Measurements from ENCODE around the gene TMPRSS12.
A peak's percentile ranks its signal among the peaks of the same experiment; 100 is the strongest.
"Not testable (repeated sequence)": the region's sequence is repeated elsewhere in the genome, so short reads cannot be mapped to it uniquely, and the experiment has no call there.

The TMPRSS12 gene

DNA sequence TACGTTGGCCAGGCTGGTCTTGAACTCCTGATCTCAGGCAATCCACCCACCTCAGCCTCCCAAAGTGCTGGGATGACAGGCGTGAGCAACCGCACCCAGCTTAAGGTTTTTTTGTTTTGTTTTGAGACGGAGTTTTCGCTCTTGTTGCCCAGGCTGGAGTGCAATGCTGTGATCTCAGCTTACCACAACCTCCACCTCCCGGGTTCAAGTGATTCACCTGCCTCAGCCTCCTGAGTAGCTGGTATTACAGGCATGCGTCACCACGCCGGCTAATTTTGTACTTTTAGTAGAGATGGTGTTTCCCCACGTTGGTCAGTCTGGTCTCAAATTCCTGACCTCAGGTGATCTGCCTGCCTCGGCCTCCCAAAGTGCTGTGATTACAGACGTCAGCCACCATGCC, 87.8 kb downstream of the TMPRSS12 start:
- H3K4me3 ChIP-seq (ENCODE audit: low read length); H3K9me3 ChIP-seq (ENCODE audit: control insufficient read depth, low read length); H3K36me3 ChIP-seq (ENCODE audit: control insufficient read depth, insufficient read depth, low read length); H3K27me3 ChIP-seq (ENCODE audit: control insufficient read depth, insufficient read depth, low read length); H3K9ac ChIP-seq (ENCODE audit: low read length): not testable (repeated sequence)
- H3K4me1 ChIP-seq (ENCODE audit: control insufficient read depth, insufficient read depth, low read length): peaks cover 51% of the 10 kb centered on the region

DNA sequence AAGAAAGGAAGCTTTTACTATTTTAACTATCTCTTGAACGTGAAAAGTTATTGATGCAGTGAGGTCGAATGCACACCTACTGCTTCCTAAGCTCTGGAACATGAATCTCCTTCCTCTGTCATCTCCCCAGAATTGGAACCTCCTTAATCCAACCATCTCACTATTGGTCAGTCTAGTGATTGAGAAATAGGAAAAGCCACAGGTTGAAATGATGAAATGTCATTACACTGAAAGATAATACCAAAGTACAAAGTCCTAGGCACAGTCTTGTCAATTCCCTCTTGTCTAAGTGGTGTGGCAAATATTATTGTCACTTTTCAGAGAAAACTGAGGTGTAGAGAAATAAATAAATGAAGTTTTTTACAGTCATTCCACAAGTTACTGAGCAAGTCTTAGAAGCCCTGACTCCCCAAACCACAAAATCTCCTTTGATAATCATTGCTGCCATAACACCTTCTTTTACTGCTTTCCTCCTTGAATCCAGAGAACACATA, 90.1 kb downstream of the TMPRSS12 start:
- no peaks in the 10 kb centered on the region for H3K27me3 ChIP-seq (ENCODE audit: control insufficient read depth, insufficient read depth, low read length)
- H3K9ac ChIP-seq (ENCODE audit: low read length): no peak overlapping the region
- H3K4me3 ChIP-seq (ENCODE audit: low read length): no peak overlapping the region
- H3K4me1 ChIP-seq (ENCODE audit: control insufficient read depth, insufficient read depth, low read length): peaks cover 51% of the 10 kb centered on the region
- no peaks in the 10 kb centered on the region for H3K36me3 ChIP-seq (ENCODE audit: control insufficient read depth, insufficient read depth, low read length)
- H3K9me3 ChIP-seq (ENCODE audit: control insufficient read depth, low read length): no peaks in the 10 kb centered on the region

DNA sequence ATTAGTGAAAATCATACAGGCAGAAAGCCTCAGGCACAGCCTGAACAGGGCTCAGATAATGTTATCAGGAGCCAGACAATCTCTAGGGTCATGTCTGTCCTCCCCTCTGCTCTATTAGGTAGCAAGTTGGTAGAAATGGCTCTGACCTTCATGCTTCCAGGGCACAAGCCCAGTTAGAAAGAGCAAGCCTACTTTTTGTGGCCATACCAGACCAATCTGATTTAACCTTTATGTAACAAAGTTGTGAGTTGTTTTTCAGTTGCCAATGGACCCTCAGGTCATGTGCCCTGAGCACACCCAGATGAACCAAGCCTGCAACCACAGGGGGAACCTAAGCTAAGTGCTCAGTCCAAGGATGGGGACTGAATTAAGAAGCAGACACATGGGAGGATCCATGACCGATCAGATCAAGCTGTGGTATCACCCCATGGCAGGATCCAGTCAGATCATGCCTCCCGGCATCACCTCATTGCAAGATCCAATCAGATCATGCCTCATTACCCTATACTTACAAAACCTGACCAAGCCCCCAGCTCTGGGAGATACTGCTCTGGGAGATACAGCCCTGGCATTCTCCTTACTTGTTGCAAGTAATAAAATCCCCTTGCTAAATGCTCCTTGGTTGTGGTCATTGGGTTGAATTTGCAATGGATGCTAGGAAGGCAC, 90.9 kb downstream of the TMPRSS12 start:
- Histone ChIP-seq H3K27me3 (ENCODE audit: control insufficient read depth, insufficient read depth, low read length) (no peaks in the 10 kb centered on the region), H3K4me3 (ENCODE audit: low read length) (no peak overlapping the region), H3K4me1 (ENCODE audit: control insufficient read depth, insufficient read depth, low read length) (peaks cover 43% of the 10 kb centered on the region), H3K9me3 (ENCODE audit: control insufficient read depth, low read length) (no peaks in the 10 kb centered on the region), H3K36me3 (ENCODE audit: control insufficient read depth, insufficient read depth, low read length) (no peaks in the 10 kb centered on the region), H3K9ac (ENCODE audit: low read length) (no peak overlapping the region)

DNA sequence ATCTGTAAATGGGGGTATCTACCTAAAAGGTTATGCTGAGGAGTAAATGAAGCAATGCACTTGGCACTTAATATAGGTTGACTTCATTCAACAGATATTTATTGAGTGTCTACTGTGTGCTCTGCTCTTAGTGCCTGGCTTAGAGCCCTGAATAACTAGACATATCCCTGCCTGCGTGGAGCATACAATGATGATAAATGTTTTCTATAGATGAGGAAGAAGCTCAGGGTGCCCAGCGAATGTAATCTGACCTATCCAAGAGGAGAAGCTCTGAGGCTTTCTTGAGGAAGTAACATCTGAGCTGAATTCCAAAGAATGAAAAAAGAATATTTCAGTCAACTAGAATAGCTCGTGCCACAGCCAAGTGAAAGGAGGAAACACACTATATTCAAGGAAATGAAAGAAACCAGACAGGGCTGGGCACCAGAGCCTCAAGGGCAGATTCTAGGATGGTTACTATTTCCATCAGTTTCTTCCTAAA, 91.7 kb downstream of the TMPRSS12 start:
- no peaks in the 10 kb centered on the region for H3K36me3 ChIP-seq (ENCODE audit: control insufficient read depth, insufficient read depth, low read length)
- no peak overlapping the region for H3K4me3 ChIP-seq (ENCODE audit: low read length)
- no peaks in the 10 kb centered on the region for H3K27me3 ChIP-seq (ENCODE audit: control insufficient read depth, insufficient read depth, low read length)
- H3K4me1 ChIP-seq (ENCODE audit: control insufficient read depth, insufficient read depth, low read length): peaks cover 38% of the 10 kb centered on the region
- no peaks in the 10 kb centered on the region for H3K9me3 ChIP-seq (ENCODE audit: control insufficient read depth, low read length)
- H3K9ac ChIP-seq (ENCODE audit: low read length): peak overlapping the region; percentile 8

DNA sequence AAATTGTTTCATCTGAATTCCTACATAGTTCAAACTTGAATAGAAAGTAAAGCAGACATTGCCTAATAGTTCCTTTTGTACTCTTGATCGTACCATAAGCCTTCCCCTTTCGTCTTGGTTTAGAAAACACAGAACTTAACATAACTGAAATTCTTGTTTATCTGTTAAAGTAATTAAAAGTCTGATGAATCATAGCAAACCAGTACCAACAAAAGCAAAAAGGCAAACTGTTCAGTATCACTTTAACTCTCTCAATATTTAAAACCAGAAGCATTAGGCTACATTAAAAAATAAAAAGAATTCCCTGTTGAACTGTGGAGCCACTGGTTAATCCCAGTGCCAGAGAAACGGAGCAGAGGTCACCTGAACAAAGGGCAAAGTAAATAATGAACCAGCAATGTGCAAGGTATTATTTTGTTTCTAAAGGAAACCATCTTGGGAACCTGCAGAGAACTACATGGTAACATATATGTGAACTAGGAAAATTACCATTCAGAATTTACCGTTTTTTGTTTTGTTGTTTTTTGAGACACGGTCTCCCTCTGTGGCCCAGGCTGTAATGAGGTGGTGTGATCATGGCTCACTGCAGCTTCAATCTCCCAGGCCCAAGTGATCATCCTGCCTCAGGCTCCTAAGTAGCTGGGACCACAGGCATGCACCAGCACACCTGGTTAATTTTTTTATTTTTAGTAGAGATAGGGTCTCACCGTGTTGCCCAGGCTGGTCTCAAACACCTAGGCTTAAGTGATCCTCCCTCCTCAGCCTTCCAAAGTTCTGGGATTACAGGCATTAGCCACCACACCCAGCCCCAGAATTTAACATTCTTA, 92.5 kb downstream of the TMPRSS12 start:
- peak overlapping the region; percentile 8 for H3K9ac ChIP-seq (ENCODE audit: low read length)
- no peak overlapping the region for H3K4me3 ChIP-seq (ENCODE audit: low read length)
- H3K9me3 ChIP-seq (ENCODE audit: control insufficient read depth, low read length): no peaks in the 10 kb centered on the region
- H3K27me3 ChIP-seq (ENCODE audit: control insufficient read depth, insufficient read depth, low read length): no peaks in the 10 kb centered on the region
- H3K4me1 ChIP-seq (ENCODE audit: control insufficient read depth, insufficient read depth, low read length): peaks cover 38% of the 10 kb centered on the region
- no peaks in the 10 kb centered on the region for H3K36me3 ChIP-seq (ENCODE audit: control insufficient read depth, insufficient read depth, low read length)

DNA sequence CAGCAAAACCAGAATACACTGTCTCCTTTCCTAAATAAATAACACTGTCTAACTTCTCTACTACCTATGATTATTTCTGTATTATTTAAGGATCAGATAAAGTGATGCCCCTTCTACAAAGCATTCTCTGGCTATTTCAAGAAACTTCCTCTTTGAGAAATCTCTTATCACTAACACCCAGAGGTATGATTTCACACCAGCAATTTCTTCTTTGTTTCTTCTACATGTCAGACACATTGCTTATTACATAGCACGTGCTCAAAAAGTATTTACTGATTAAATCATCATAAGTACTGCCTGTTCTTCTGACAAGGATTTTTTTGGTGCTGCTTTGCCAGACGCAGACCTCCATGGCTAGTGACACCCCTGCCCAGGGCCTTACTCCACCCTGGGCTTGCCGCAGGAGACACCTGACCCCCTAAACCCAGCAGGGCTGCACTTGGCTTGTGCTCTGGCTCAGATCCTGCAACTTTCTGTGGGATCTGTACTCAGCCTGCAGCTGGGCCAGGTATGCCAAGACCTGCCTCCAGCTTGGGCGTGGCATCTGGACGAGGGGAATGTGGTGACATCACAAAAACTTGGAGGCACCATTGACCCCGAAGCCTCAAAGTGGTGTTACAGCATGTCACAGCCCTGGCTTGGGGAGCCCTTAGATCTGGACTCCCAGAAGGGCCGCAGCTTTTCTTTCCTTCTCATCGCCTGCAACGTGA, 94.2 kb downstream of the TMPRSS12 start:
- Histone ChIP-seq H3K4me1 (ENCODE audit: control insufficient read depth, insufficient read depth, low read length) (peaks cover 29% of the 10 kb centered on the region), H3K9ac (ENCODE audit: low read length) (no peak overlapping the region), H3K9me3 (ENCODE audit: control insufficient read depth, low read length) (no peaks in the 10 kb centered on the region), H3K4me3 (ENCODE audit: low read length) (no peak overlapping the region), H3K27me3 (ENCODE audit: control insufficient read depth, insufficient read depth, low read length) (no peaks in the 10 kb centered on the region), H3K36me3 (ENCODE audit: control insufficient read depth, insufficient read depth, low read length) (no peaks in the 10 kb centered on the region)
